HepG2 (cell line): Measurements from ENCODE around the gene PGRMC1. TPM values are rescaled to one million over a fixed set of nuclear protein-coding genes. Genes with fewer than 3 reads are reported as not detected.

Experiments used
- ATAC-seq: fragments of 200-7000 bp; cut with Tn5 transposase; 3 replicates; pipeline ENCODE4 v1.9.1; 2020; ENCODE audit warnings: mild to moderate bottlenecking, moderate library complexity
- BruUV-seq: library from RNA; stranded (reverse); fragments of 400-500 nt; replicated peaks from 2 replicates; lab custom pipeline; 2021; lab: Mats Ljungman, UMichigan
- CTCF ChIA-PET: fragments of 300-600 bp; formaldehyde crosslinking; extraction: SDS; loops from one replicate; lab custom pipeline; 2021; ENCODE audit warnings: low total read pairs, inconsistent platforms, low intra/inter-chr PET ratio; lab: Yijun Ruan, JAX
- POLR2A ChIA-PET: fragments of 350-600 bp; sonication (Branson Sonifier 250); formaldehyde crosslinking; loops from one replicate; lab custom pipeline; 2020; ENCODE audit warnings: antibody characterized with exemption, inconsistent platforms; lab: Yijun Ruan, JAX
- DNase-seq: peaks from one replicate; pipeline ENCODE4 v3.0.0-alpha.2; 2015; ENCODE audit warnings: low spot score
- FAIRE-seq: peaks from 3 replicates; lab custom pipeline; 2011; peaks lifted over from hg19 to GRCh38; lab: Jason Lieb, UNC
- H2AFZ ChIP-seq: one replicate; pipeline ENCODE4 v1.6.1; 2011; ENCODE audit warnings: low read length, inconsistent platforms
- H3K27ac ChIP-seq: fragments of 300-600 bp; 3 replicates; pipeline ENCODE4 v1.8.0; 2011; ENCODE audit warnings: mixed run types, mild to moderate bottlenecking, mixed read lengths, low read length, inconsistent platforms; ENCODE audit not compliant: insufficient read depth; ENCODE audit errors: extremely low read length
- H3K27me3 ChIP-seq, 2 experiments: fragments of 200-600 bp in 1 of 2; 2 replicates in 1 of 2; 3 replicates in 1 of 2; pipeline versions ENCODE4 v1.6.0 to v1.8.0; 2011; ENCODE audit warnings: low read length in 2 of 2, mild to moderate bottlenecking in 2 of 2, moderate library complexity in 2 of 2, inconsistent platforms in 1 of 2; ENCODE audit not compliant: insufficient read depth in 2 of 2, control insufficient read depth in 1 of 2
- H3K36me3 ChIP-seq, 2 experiments: fragments of 200-600 bp in 1 of 2; replicated peaks in 1 of 2; 2 replicates in 1 of 2; 3 replicates in 1 of 2; pipeline versions ENCODE4 v1.5.1 to v1.8.0; 2011; ENCODE audit warnings: low read length in 2 of 2, inconsistent platforms in 1 of 2; ENCODE audit not compliant: insufficient read depth in 2 of 2, control insufficient read depth in 1 of 2
- H3K4me1 ChIP-seq: 2 replicates; pipeline ENCODE4 v1.5.1; 2012; ENCODE audit warnings: low read length, inconsistent platforms; ENCODE audit not compliant: insufficient read depth
- H3K4me2 ChIP-seq: 2 replicates; pipeline ENCODE4 v1.6.0; 2011; ENCODE audit warnings: low read depth, low read length, inconsistent platforms
- H3K4me3 ChIP-seq, 3 experiments: fragments of 200-600 bp in 1 of 3; sonication (generic), shearing (Covaris generic) in 1 of 3; replicated peaks in 1 of 3; 2 replicates each; pipeline ENCODE4 v1.5.1; 2011 to 2016; ENCODE audit warnings: low read length in 3 of 3, inconsistent platforms in 2 of 3, low read depth in 2 of 3, mild to moderate bottlenecking in 2 of 3, control low read depth in 1 of 3, mixed read lengths in 1 of 3; ENCODE audit not compliant: insufficient read depth in 1 of 3
- H3K79me2 ChIP-seq: one replicate; pipeline ENCODE4 v1.6.1; 2011; ENCODE audit warnings: low read length, inconsistent platforms; ENCODE audit not compliant: insufficient read depth
- H3K9ac ChIP-seq: 2 replicates; pipeline ENCODE4 v1.6.0; 2011; ENCODE audit warnings: mild to moderate bottlenecking, low read depth, low read length, inconsistent platforms; ENCODE audit not compliant: insufficient read depth
- H3K9me3 ChIP-seq: 2 replicates; pipeline ENCODE4 v1.5.1; 2012; ENCODE audit warnings: mild to moderate bottlenecking, low read length
- H4K20me1 ChIP-seq: 2 replicates; pipeline ENCODE4 v1.6.0; 2011; ENCODE audit warnings: inconsistent platforms, mild to moderate bottlenecking, low read length, moderate library complexity; ENCODE audit not compliant: insufficient read depth
- FLYWCH1 ChIP-seq: sonication (generic); formaldehyde crosslinking; IDR thresholded peaks from 2 replicates; pipeline ENCODE4 v1.8.1; 2023; ENCODE audit warnings: mild to moderate bottlenecking, missing genetic modification reagents
- FOXM1 ChIP-seq: sonication (generic); formaldehyde crosslinking; IDR thresholded peaks from 2 replicates; pipeline ENCODE4 v1.5.0; 2020; ENCODE audit warnings: missing genetic modification reagents
- POLR2AphosphoS5 ChIP-seq: IDR thresholded peaks from 2 replicates; pipeline ENCODE4 v1.6.1; 2012; ENCODE audit warnings: low read depth, low read length
- SAFB2 ChIP-seq: sonication (generic); formaldehyde crosslinking; IDR thresholded peaks from 2 replicates; pipeline ENCODE4 v1.5.1; 2020; ENCODE audit warnings: missing genetic modification reagents, low read depth, mild to moderate bottlenecking, borderline replicate concordance
- SATB2 ChIP-seq: sonication (generic); formaldehyde crosslinking; IDR thresholded peaks from 2 replicates; pipeline ENCODE4 v1.5.0; 2020; ENCODE audit warnings: missing genetic modification reagents
- SYNCRIP ChIP-seq: fragments of 200-400 bp; formaldehyde crosslinking; IDR thresholded peaks from 2 replicates; pipeline ENCODE4 v1.6.1; 2018; ENCODE audit warnings: mild to moderate bottlenecking, low read depth, low read length; ENCODE audit not compliant: insufficient read depth
- TOE1 ChIP-seq: sonication (generic); formaldehyde crosslinking; IDR thresholded peaks from 2 replicates; pipeline ENCODE4 v1.4.0; 2020; ENCODE audit warnings: mild to moderate bottlenecking, missing genetic modification reagents
- ZNF20 ChIP-seq: sonication (generic); formaldehyde crosslinking; IDR thresholded peaks from 2 replicates; pipeline ENCODE4 v1.4.0; 2020; ENCODE audit warnings: mild to moderate bottlenecking, moderate library complexity, missing genetic modification reagents
- ZNF3 ChIP-seq: IDR thresholded peaks from 2 replicates; pipeline ENCODE4 v1.7.0; 2017; ENCODE audit warnings: inconsistent platforms
- ZNF343 ChIP-seq: sonication (generic); formaldehyde crosslinking; IDR thresholded peaks from 2 replicates; pipeline ENCODE4 v1.4.0; 2020; ENCODE audit warnings: mild to moderate bottlenecking, missing genetic modification reagents
- ZNF546 ChIP-seq: sonication (generic); formaldehyde crosslinking; conservative IDR thresholded peaks from 2 replicates; pipeline ENCODE4 v1.8.1; 2023; ENCODE audit warnings: mild to moderate bottlenecking, missing genetic modification reagents
- ZNF598 ChIP-seq: sonication (generic); formaldehyde crosslinking; IDR thresholded peaks from 2 replicates; pipeline ENCODE4 v1.5.1; 2020; ENCODE audit warnings: mild to moderate bottlenecking, missing genetic modification reagents, borderline replicate concordance
- ZNF678 ChIP-seq: sonication (generic); formaldehyde crosslinking; IDR thresholded peaks from 2 replicates; pipeline ENCODE4 v1.4.0; 2020; ENCODE audit warnings: mild to moderate bottlenecking, missing genetic modification reagents
- ZNF7 ChIP-seq: IDR thresholded peaks from 2 replicates; pipeline ENCODE4 v1.6.1; 2016; ENCODE audit warnings: missing biosample characterization, missing genetic modification reagents
- ZNF790 ChIP-seq: sonication (generic); formaldehyde crosslinking; IDR thresholded peaks from 2 replicates; pipeline ENCODE4 v1.8.0; 2022; ENCODE audit warnings: missing genetic modification reagents, mild to moderate bottlenecking, borderline replicate concordance
- WGBS: methylation state at CpG from one replicate; pipeline ENCODE4 v1.1.6; 2017; ENCODE audit warnings: low lambda C conversion rate; 5-methylcytosine and 5-hydroxymethylcytosine counted together
- in situ Hi-C: cut with HindIII; loops from 2 replicates; pipeline ENCODE4 v1.10.0; 2017; ENCODE audit warnings: low pct_unique_long_range_greater_than_20kb; ENCODE audit not compliant: extremely low pct_ligation_motif_present
- intact Hi-C: fragments of 100-400 bp; cut with micrococcal nuclease; formaldehyde crosslinking; loops from one replicate; pipeline ENCODE4 v1.10.0; 2022; ENCODE audit not compliant: unreplicated experiment
- polyA plus RNA-seq, 8 experiments: library from polyadenylated mRNA; depleted of rRNA in 3 of 8; stranded (reverse) in 7 of 8; unstranded in 1 of 8; fragments of >200 nt; fragmentation: Illumina TruSeq in 4 of 8; extraction: Trizol in 4 of 8; gene quantifications; 2 replicates each; pipeline versions ENCODE4 v1.2.1 to v1.2.3, GENCODE V29; 2011 to 2016; ENCODE audit warnings: low read depth in 4 of 8, missing spikeins in 1 of 8, mixed read lengths in 1 of 8; ENCODE audit not compliant: insufficient read depth in 1 of 8
- total RNA-seq, 5 experiments: library from RNA; depleted of rRNA; stranded (reverse); fragments of >200 nt; fragmentation: Illumina TruSeq; extraction: Trizol; gene quantifications; 2 replicates each; pipeline ENCODE4 v1.2.3, GENCODE V29; 2016; ENCODE audit warnings: low read depth in 1 of 5

PGRMC1 gene
- total and polyA plus RNA-seq, 2 of the 13 experiments (the other 11 are each of a cell fraction or from before 2014, with no cell fraction given) = 44.7 to 124 TPM

GRCh38 chrX:119251386-119251785, 15.3 kb downstream of the PGRMC1 start:
- DNase-seq (no peak), FAIRE-seq (no peak), ATAC-seq (no peak)
- Histone ChIP-seq H3K4me2 (no peak overlapping the region), H3K79me2 (no peaks in the 10 kb centered on the region), H3K9ac (no peak overlapping the region), H3K9me3 (no peaks in the 10 kb centered on the region), H3K27me3 (no peaks in the 10 kb centered on the region), H3K27ac (no peak overlapping the region), H3K4me1 (no peaks in the 10 kb centered on the region), H2AFZ (no peak overlapping the region), H3K36me3 (no peaks in the 10 kb centered on the region), H3K4me3 (no peak overlapping the region), H4K20me1 (no peaks in the 10 kb centered on the region)
- POLR2A ChIA-PET = no interaction called here
- CTCF ChIA-PET = no interaction called here
- no peak for TF ChIP-seq ZNF343 (CRISPR knock-in tag)
- no peak for TF ChIP-seq ZNF678 (CRISPR knock-in tag)
- TF ChIP-seq ZNF790 (CRISPR knock-in tag) = no peak
- TF ChIP-seq TOE1 (CRISPR knock-in tag) = no peak
- TF ChIP-seq FLYWCH1 = no peak
- no peak for TF ChIP-seq FOXM1
- TF ChIP-seq ZNF3 (CRISPR knock-in tag) = no peak
- no peak for TF ChIP-seq ZNF7 (CRISPR knock-in tag)
- no peak for TF ChIP-seq POLR2AphosphoS5
- no peak for TF ChIP-seq ZNF598 (CRISPR knock-in tag)
- no peak for TF ChIP-seq SAFB2 (CRISPR knock-in tag)
- no peak for TF ChIP-seq ZNF20
- no peak for TF ChIP-seq ZNF546 (CRISPR knock-in tag)
- no peak for TF ChIP-seq SATB2
- TF ChIP-seq SYNCRIP = no peak
- intact Hi-C loops (no loop called here), in situ Hi-C loops (no loop called here)
- BruUV-seq = no TSS peak
- WGBS = 94% methylated on average over 2 of the region's 4 CpGs
